Endodermal cell (in vitro differentiated cells): Measurements from ENCODE around the gene UMODL1. TPM values are rescaled to one million over a fixed set of nuclear protein-coding genes. Genes with fewer than 3 reads are reported as not detected.

Experiments used
- DNase-seq: peaks from one replicate; pipeline ENCODE4 v3.0.0-alpha.2; 2017
- H3K27ac ChIP-seq: 2 replicates; pipeline ENCODE4 v1.5.1; 2013; ENCODE audit warnings: mild to moderate bottlenecking, low read depth, low read length, moderate library complexity
- H3K27me3 ChIP-seq: 2 replicates; pipeline ENCODE4 v1.6.1; 2013; ENCODE audit warnings: mild to moderate bottlenecking, low read length, moderate library complexity; ENCODE audit not compliant: insufficient read depth, control insufficient read depth, poor library complexity, severe bottlenecking
- H3K36me3 ChIP-seq: 2 replicates; pipeline ENCODE4 v1.7.0; 2013; ENCODE audit warnings: mild to moderate bottlenecking, low read length, moderate library complexity; ENCODE audit not compliant: control insufficient read depth, insufficient read depth
- H3K4me1 ChIP-seq: one replicate; pipeline ENCODE4 v1.7.0; 2013; ENCODE audit warnings: low read length; ENCODE audit not compliant: control insufficient read depth, insufficient read depth
- H3K4me3 ChIP-seq: 2 replicates; pipeline ENCODE4 v1.5.1; 2013; ENCODE audit warnings: mild to moderate bottlenecking, low read length, moderate library complexity
- H3K9ac ChIP-seq: 2 replicates; pipeline ENCODE4 v1.6.1; 2013; ENCODE audit warnings: mild to moderate bottlenecking, low read length, moderate library complexity; ENCODE audit not compliant: poor library complexity, severe bottlenecking; ENCODE audit errors: extremely low read depth
- H3K9me3 ChIP-seq: 2 replicates; pipeline ENCODE4 v1.6.1; 2013; ENCODE audit warnings: mild to moderate bottlenecking, low read length, moderate library complexity; ENCODE audit not compliant: control insufficient read depth
- H3K27ac Mint-ChIP-seq: 2 replicates; pipeline ENCODE4 v1.8.0; 2020; ENCODE audit warnings: mixed read lengths
- H3K27me3 Mint-ChIP-seq: 2 replicates; pipeline ENCODE4 v1.8.0; 2021; ENCODE audit warnings: mild to moderate bottlenecking, mixed read lengths; ENCODE audit not compliant: insufficient read depth
- H3K36me3 Mint-ChIP-seq: 2 replicates; pipeline ENCODE4 v1.8.0; 2020; ENCODE audit warnings: low read depth, mixed read lengths
- H3K4me1 Mint-ChIP-seq: 2 replicates; pipeline ENCODE4 v1.8.0; 2020; ENCODE audit warnings: mixed read lengths
- H3K4me3 Mint-ChIP-seq: 2 replicates; pipeline ENCODE4 v1.8.0; 2020; ENCODE audit warnings: mild to moderate bottlenecking, moderate library complexity, mixed read lengths
- H3K9me3 Mint-ChIP-seq: 2 replicates; pipeline ENCODE4 v1.8.0; 2020; ENCODE audit warnings: mild to moderate bottlenecking, mixed read lengths
- CTCF ChIP-seq: fragments of 200-600 bp; sonication (generic); conservative IDR thresholded peaks from 2 replicates; pipeline ENCODE4 v1.5.0; 2021; ENCODE audit warnings: antibody characterized with exemption, mild to moderate bottlenecking
- WGBS, 2 experiments: methylation state at CpG; one replicate each; pipeline versions ENCODE4 v1.1.5 to v1.1.7; 2013; ENCODE audit warnings: missing lambda C conversion rate in 2 of 2, mixed read lengths in 1 of 2; ENCODE audit not compliant: insufficient coverage in 1 of 2, insufficient read length in 1 of 2; 5-methylcytosine and 5-hydroxymethylcytosine counted together
- total RNA-seq, 2 donors: library from RNA; stranded (reverse); fragmentation: NEBNext Ultra II Directional in 1 of 2; extraction: Animal tissue kit (Norgen Biotek cat#: 25700) in 1 of 2; gene quantifications; 2 replicates in 1 of 2; 3 replicates in 1 of 2; pipeline ENCODE4 v1.2.1, GENCODE V29; 2021

The UMODL1 gene
- total RNA-seq, 2 donors from 2014 or later, result 0.24 to 0.49 TPM

GRCh38 chr21:42068592-42068991, 2.5 kb upstream of the UMODL1 start:
- Histone ChIP-seq H3K9me3 (no peaks in the 10 kb centered on the region), H3K4me3 (no peak overlapping the region), H3K4me1 (peaks cover 22% of the 10 kb centered on the region), H3K27me3 (no peaks in the 10 kb centered on the region), H3K9ac (no peak overlapping the region), H3K27ac (no peak overlapping the region), H3K36me3 (no peaks in the 10 kb centered on the region)
- H3K36me3 Mint-ChIP-seq, result no peaks in the 10 kb centered on the region
- H3K27ac Mint-ChIP-seq, result no peak overlapping the region
- no peaks in the 10 kb centered on the region for H3K9me3 Mint-ChIP-seq
- DNase-seq, result no peak
- no peaks in the 10 kb centered on the region for H3K27me3 Mint-ChIP-seq
- 96 to 100% methylated on average over 3 to 5 of the region's 5 CpGs for WGBS, 2 experiments
- no peak overlapping the region for H3K4me3 Mint-ChIP-seq
- TF ChIP-seq CTCF, result no peak
- peaks cover 41% of the 10 kb centered on the region for H3K4me1 Mint-ChIP-seq

- Histone ChIP-seq H3K9me3 (no peaks in the 10 kb centered on the region), H3K4me3 (no peak overlapping the region), H3K27me3 (no peaks in the 10 kb centered on the region), H3K27ac (no peak overlapping the region), H3K9ac (no peak overlapping the region), H3K36me3 (no peaks in the 10 kb centered on the region), H3K4me1 (peaks cover 19% of the 10 kb centered on the region)
- H3K4me3 Mint-ChIP-seq, result no peak overlapping the region
- TF ChIP-seq CTCF, result no peak
- no peak for DNase-seq
- H3K4me1 Mint-ChIP-seq, result peaks cover 33% of the 10 kb centered on the region
- H3K9me3 Mint-ChIP-seq, result no peaks in the 10 kb centered on the region
- H3K27me3 Mint-ChIP-seq, result no peaks in the 10 kb centered on the region
- H3K36me3 Mint-ChIP-seq, result no peaks in the 10 kb centered on the region
- no peak overlapping the region for H3K27ac Mint-ChIP-seq
- 68% methylated on average over 3 of the region's 3 CpGs; no CpG with 5 or more reads in 1 of the 2 experiments for WGBS, 2 experiments
These were observed 1.8 kb upstream of the UMODL1 start for GRCh38 chr21:42069327-42069726.

GRCh38 chr21:42069843-42070242, 1.3 kb upstream of the UMODL1 start:
- H3K4me3 Mint-ChIP-seq, result no peak overlapping the region
- no peak for DNase-seq
- Histone ChIP-seq H3K4me1 (peaks cover 18% of the 10 kb centered on the region), H3K27me3 (no peaks in the 10 kb centered on the region), H3K4me3 (no peak overlapping the region), H3K27ac (no peak overlapping the region), H3K9me3 (no peaks in the 10 kb centered on the region), H3K36me3 (no peaks in the 10 kb centered on the region), H3K9ac (no peak overlapping the region)
- 77% methylated on average over 10 of the region's 10 CpGs for WGBS, 2 experiments
- no peaks in the 10 kb centered on the region for H3K9me3 Mint-ChIP-seq
- H3K27ac Mint-ChIP-seq, result no peak overlapping the region
- no peaks in the 10 kb centered on the region for H3K36me3 Mint-ChIP-seq
- no peak for TF ChIP-seq CTCF
- H3K4me1 Mint-ChIP-seq, result peaks cover 30% of the 10 kb centered on the region
- no peaks in the 10 kb centered on the region for H3K27me3 Mint-ChIP-seq
